ENCODE results near the gene FAM78A. TPM values are rescaled to one million over a fixed set of nuclear protein-coding genes. Genes with fewer than 3 reads are reported as not detected.

FAM78A gene
- total and polyA plus RNA-seq, 3 experiments from 2014 or later = 27.6 to 44.4 (median 43.6) TPM

DNA sequence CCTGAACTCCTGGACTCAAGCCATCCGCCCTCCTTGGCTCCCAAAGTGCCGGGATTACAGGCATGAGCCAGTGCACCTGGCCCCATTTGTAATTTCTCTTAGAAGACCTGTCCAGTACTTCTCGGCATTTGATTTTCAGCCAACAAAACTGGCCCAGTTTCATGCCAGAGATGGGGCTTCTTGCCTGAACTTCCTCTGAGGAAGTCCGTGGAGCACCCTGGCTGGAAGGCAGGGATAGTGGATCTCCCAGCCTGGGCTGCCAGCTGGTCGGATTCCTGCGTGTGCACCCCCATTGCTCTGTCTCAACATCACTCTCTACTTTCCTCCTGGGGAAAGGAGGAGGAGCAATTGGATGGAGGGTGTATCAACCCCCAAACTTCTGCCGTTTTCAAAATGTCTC is 39.0 kb downstream of the FAM78A start:
- no peak for DNase-seq
- ChIA-PET CTCF (interaction anchor here (0.8 to 1.7 kb wide), 6 partner anchors 12 to 99 kb away, joined by 3 to 4 read pairs (median 3); no protein-coding TSS in a partner anchor), POLR2A (interaction anchor here (0.7 to 2.3 kb wide), 7 partner anchors 15 to 41 kb away, joined by 4 to 23 read pairs (median 12); partner anchors contain the start of gene FAM78A)
- Mint-ChIP-seq H3K9me3 (no peaks in the 10 kb centered on the region), H3K27ac (peak overlapping the region in 7 of 8 donors; percentile 91 to 99 (median 97)), H3K27me3 (peaks cover 0 to 1% of the 10 kb centered on the region in 2 donors), H3K4me3 (peak overlapping the region in 5 of 7 donors; percentile 77 to 93 (median 82)), H3K4me1 (peaks cover 41 to 65% (median 52%) of the 10 kb centered on the region in 3 donors), H3K36me3 (peaks cover 0 to 14% (median 3%) of the 10 kb centered on the region in 3 donors)
- Histone ChIP-seq H3K36me3 (ENCODE audit: insufficient read depth, low read length) (peaks cover 7% of the 10 kb centered on the region), H3K27me3 (ENCODE audit: insufficient read depth, low read length, poor library complexity, severe bottlenecking) (no peaks in the 10 kb centered on the region), H3K9me3 (ENCODE audit: low read length) (no peaks in the 10 kb centered on the region), H3K4me3 (ENCODE audit: low read length) (no peak overlapping the region), H3K4me1 (ENCODE audit: insufficient read depth, low read length) (peaks cover 53% of the 10 kb centered on the region), H3K27ac (ENCODE audit: low read depth, low read length) (no peak overlapping the region)

DNA sequence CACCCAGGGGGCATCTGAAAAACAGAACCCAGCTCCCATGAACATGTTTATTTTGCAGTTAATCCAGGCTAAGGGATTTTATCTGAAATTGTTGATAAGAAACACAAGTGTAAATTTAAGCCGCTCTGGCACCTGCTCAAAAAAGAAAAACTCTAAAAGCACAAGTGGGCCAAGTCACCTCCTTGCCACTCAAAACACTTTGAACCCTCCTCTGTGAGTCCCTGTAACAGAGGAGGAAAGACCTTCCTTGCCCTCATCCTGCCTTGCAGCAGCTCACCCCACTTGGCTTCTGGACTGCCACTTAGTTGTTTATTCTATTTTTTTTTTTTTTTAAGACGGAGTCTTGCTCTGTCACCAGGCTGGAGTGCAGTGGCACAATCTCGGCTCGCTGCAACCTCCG is 39.5 kb downstream of the FAM78A start:
- Mint-ChIP-seq H3K9me3 (no peaks in the 10 kb centered on the region), H3K36me3 (peaks cover 0 to 18% (median 4%) of the 10 kb centered on the region in 3 donors), H3K4me3 (no peak overlapping the region), H3K27ac (peak overlapping the region in 6 of 8 donors; percentile 43 to 97 (median 62)), H3K4me1 (peaks cover 43 to 68% (median 57%) of the 10 kb centered on the region in 3 donors), H3K27me3 (peaks cover 0 to 1% of the 10 kb centered on the region in 2 donors)
- ChIA-PET CTCF (interaction anchor here (0.8 to 1.6 kb wide), 3 partner anchors 13 to 44 kb away, joined by 3 read pairs; no protein-coding TSS in a partner anchor), POLR2A (interaction anchor here (0.6 to 2.3 kb wide), 8 partner anchors 15 to 93 kb away, joined by 3 to 23 read pairs (median 6); no protein-coding TSS in a partner anchor)
- no peak for DNase-seq
- Histone ChIP-seq H3K36me3 (ENCODE audit: insufficient read depth, low read length) (peaks cover 7% of the 10 kb centered on the region), H3K4me1 (ENCODE audit: insufficient read depth, low read length) (peaks cover 53% of the 10 kb centered on the region), H3K27ac (ENCODE audit: low read depth, low read length) (no peak overlapping the region), H3K27me3 (ENCODE audit: insufficient read depth, low read length, poor library complexity, severe bottlenecking) (no peaks in the 10 kb centered on the region), H3K4me3 (ENCODE audit: low read length) (no peak overlapping the region), H3K9me3 (ENCODE audit: low read length) (no peaks in the 10 kb centered on the region)

DNA sequence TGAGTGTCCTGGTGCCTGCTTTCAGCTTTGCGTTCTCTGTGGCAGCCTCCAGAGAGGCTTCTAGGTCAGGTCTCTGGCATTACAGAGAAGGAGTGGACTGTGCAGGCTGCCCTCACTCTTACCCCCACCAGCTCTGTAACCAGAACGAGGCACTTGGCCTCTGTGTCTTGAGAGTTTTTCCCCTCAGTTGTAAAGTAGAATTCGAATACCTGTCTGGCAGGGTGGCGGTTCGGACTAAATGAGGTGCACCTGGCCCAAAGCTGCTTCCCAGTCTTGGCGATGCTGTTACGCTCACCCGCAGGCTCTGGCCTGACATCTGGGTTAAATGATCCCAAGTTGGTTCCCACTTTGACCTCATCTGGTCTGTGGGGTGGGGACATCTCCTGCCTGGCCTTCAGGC is 40.1 kb downstream of the FAM78A start:
- Mint-ChIP-seq H3K9me3 (no peaks in the 10 kb centered on the region), H3K36me3 (peaks cover 0 to 24% (median 4%) of the 10 kb centered on the region in 3 donors), H3K4me3 (no peak overlapping the region), H3K4me1 (peaks cover 45 to 68% (median 59%) of the 10 kb centered on the region in 3 donors), H3K27ac (peak overlapping the region in 5 of 8 donors; percentile 19 to 96 (median 63)), H3K27me3 (no peaks in the 10 kb centered on the region)
- Histone ChIP-seq H3K36me3 (ENCODE audit: insufficient read depth, low read length) (peaks cover 7% of the 10 kb centered on the region), H3K4me1 (ENCODE audit: insufficient read depth, low read length) (peaks cover 53% of the 10 kb centered on the region), H3K27ac (ENCODE audit: low read depth, low read length) (no peak overlapping the region), H3K9me3 (ENCODE audit: low read length) (no peaks in the 10 kb centered on the region), H3K4me3 (ENCODE audit: low read length) (no peak overlapping the region), H3K27me3 (ENCODE audit: insufficient read depth, low read length, poor library complexity, severe bottlenecking) (no peaks in the 10 kb centered on the region)
- POLR2A ChIA-PET = interaction anchor here (0.6 to 1.5 kb wide), 6 partner anchors 16 to 93 kb away, joined by 3 to 7 read pairs (median 4); no protein-coding TSS in a partner anchor
- no peak for DNase-seq
- CTCF ChIA-PET = interaction anchor here (1.2 to 1.6 kb wide), 2 partner anchors 38 to 44 kb away, joined by 3 to 4 read pairs; no protein-coding TSS in a partner anchor

DNA sequence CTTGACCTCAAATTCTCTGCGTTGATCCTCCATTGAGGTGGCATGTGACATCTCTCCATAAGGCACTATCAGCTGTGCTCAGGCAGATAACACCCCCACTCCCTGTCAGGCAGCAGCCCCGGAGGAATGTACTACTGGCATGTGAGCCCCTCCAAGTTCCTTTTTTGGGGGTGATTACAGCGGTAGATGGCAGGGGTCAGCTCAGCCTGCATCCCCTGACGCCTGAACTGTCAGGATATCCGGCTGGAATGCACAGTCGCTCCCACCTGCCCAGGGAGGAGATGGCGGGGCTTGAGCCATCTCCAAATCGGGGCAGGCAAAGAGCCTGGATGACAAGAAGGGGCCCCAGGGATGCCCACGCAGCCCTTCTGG is 40.8 kb downstream of the FAM78A start:
- no peaks in the 10 kb centered on the region for H3K27me3 Mint-ChIP-seq
- ChIA-PET POLR2A (interaction anchor here (0.9 to 1.5 kb wide), 5 partner anchors 17 to 54 kb away, joined by 3 to 7 read pairs (median 3); no protein-coding TSS in a partner anchor), CTCF (interaction anchor here (0.9 to 1.7 kb wide), 3 partner anchors 13 to 39 kb away, joined by 3 to 7 read pairs (median 4); no protein-coding TSS in a partner anchor)
- DNase-seq = no peak
- Histone ChIP-seq H3K4me1 (ENCODE audit: insufficient read depth, low read length) (peaks cover 53% of the 10 kb centered on the region), H3K9me3 (ENCODE audit: low read length) (no peaks in the 10 kb centered on the region), H3K4me3 (ENCODE audit: low read length) (no peak overlapping the region), H3K27ac (ENCODE audit: low read depth, low read length) (no peak overlapping the region), H3K36me3 (ENCODE audit: insufficient read depth, low read length) (peaks cover 7% of the 10 kb centered on the region), H3K27me3 (ENCODE audit: insufficient read depth, low read length, poor library complexity, severe bottlenecking) (no peaks in the 10 kb centered on the region)
- H3K4me3 Mint-ChIP-seq = peak overlapping the region in 1 of 7 donors; percentile 43
- H3K27ac Mint-ChIP-seq = peak overlapping the region; percentile 45 to 91 (median 64)
- H3K9me3 Mint-ChIP-seq = no peaks in the 10 kb centered on the region
- H3K4me1 Mint-ChIP-seq = peaks cover 45 to 68% (median 59%) of the 10 kb centered on the region in 3 donors
- H3K36me3 Mint-ChIP-seq = peaks cover 0 to 30% (median 6%) of the 10 kb centered on the region in 3 donors

DNA sequence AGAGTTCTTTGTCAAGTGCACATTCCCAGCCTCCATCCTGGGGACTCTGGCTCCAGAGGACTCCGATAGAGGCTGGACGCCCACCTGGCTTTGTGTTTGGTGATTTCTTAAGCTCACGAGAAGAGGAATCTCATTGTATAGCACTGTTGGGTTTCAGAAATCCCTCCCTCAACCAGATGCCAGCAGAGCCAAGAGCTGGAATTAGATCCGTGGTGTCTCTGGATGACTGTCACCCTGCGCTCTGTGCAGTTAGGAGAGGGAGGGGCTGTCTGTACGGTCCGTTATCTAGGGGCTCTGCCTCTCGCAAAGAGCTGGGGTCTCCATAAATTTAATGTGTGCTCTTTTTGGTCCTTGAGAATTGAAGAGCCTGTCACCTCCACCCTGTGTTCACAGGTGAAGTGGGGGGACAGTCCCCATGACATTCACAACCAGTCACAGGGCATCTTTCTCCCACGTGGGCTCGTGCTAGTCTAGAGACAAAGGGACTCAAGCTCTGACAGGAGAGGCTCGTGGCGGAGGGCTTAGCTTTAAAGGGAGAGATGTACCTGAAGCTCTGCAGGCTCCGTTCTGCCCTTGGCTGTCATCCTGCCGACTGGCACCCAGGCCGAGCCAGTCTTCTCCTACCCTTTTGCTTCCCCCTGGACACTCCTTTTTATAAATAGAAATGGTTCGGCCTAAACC is 41.4 kb downstream of the FAM78A start:
- CTCF ChIA-PET = interaction anchor here (0.9 to 1.7 kb wide), 3 partner anchors 13 to 40 kb away, joined by 3 to 7 read pairs (median 4); no protein-coding TSS in a partner anchor
- Histone ChIP-seq H3K27me3 (ENCODE audit: insufficient read depth, low read length, poor library complexity, severe bottlenecking) (no peaks in the 10 kb centered on the region), H3K4me1 (ENCODE audit: insufficient read depth, low read length) (peaks cover 53% of the 10 kb centered on the region), H3K27ac (ENCODE audit: low read depth, low read length) (peak overlapping the region; percentile 8), H3K9me3 (ENCODE audit: low read length) (no peaks in the 10 kb centered on the region), H3K36me3 (ENCODE audit: insufficient read depth, low read length) (peaks cover 7% of the 10 kb centered on the region), H3K4me3 (ENCODE audit: low read length) (no peak overlapping the region)
- H3K36me3 Mint-ChIP-seq = peaks cover 0 to 35% (median 8%) of the 10 kb centered on the region in 3 donors
- POLR2A ChIA-PET = interaction anchor here (0.7 to 1.5 kb wide), 2 partner anchors 17 to 36 kb away, joined by 3 to 7 read pairs; no protein-coding TSS in a partner anchor
- H3K9me3 Mint-ChIP-seq = no peaks in the 10 kb centered on the region
- DNase-seq = no peak
- no peaks in the 10 kb centered on the region for H3K27me3 Mint-ChIP-seq
- peaks cover 43 to 63% (median 55%) of the 10 kb centered on the region in 3 donors for H3K4me1 Mint-ChIP-seq
- H3K27ac Mint-ChIP-seq = peak overlapping the region in 7 of 8 donors; percentile 56 to 96 (median 90)
- H3K4me3 Mint-ChIP-seq = peak overlapping the region in 1 of 7 donors; percentile 44

DNA sequence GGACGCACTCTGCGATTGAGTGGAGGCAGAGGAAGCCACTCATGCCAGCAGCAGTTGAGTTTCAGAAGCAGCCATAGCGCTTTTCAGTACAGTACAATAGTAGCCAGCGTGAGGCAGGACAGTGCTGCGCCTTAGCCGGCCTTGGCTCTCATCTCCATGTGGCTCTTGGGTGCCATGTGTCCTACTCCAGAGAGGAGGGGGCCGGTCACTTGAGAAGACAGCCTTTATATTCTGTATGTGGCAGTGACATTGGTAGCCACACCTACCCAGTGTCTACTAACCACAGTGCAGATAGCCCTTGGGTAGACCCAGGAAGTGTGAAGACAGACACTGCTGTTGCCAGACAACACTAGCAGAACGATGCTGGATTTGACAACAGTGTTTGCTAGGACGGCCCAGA is 42.3 kb downstream of the FAM78A start:
- H3K4me3 ChIP-seq (ENCODE audit: low read length) = peak overlapping the region; percentile 16
- peaks cover 9% of the 10 kb centered on the region for H3K36me3 ChIP-seq (ENCODE audit: insufficient read depth, low read length)
- POLR2A ChIA-PET = interaction anchor here (1.0 to 1.8 kb wide), 2 partner anchors 18 to 22 kb away, joined by 3 to 11 read pairs; no protein-coding TSS in a partner anchor
- H3K27me3 Mint-ChIP-seq = no peaks in the 10 kb centered on the region
- CTCF ChIA-PET = interaction anchor here (1.7 kb wide), 1 partner anchor 22 kb away, joined by 7 read pairs; no protein-coding TSS in a partner anchor
- peak overlapping the region; percentile 90 to 98 (median 96) for H3K27ac Mint-ChIP-seq
- peak overlapping the region; percentile 43 for H3K27ac ChIP-seq (ENCODE audit: low read depth, low read length)
- DNase-seq = peak in 2 of 5 donors; percentile 28 to 59
- H3K4me3 Mint-ChIP-seq = peak overlapping the region; percentile 46 to 91 (median 81)
- H3K27me3 ChIP-seq (ENCODE audit: insufficient read depth, low read length, poor library complexity, severe bottlenecking) = no peaks in the 10 kb centered on the region
- H3K4me1 Mint-ChIP-seq = peaks cover 39 to 58% (median 50%) of the 10 kb centered on the region in 3 donors
- H3K36me3 Mint-ChIP-seq = peaks cover 0 to 43% (median 10%) of the 10 kb centered on the region in 3 donors
- H3K9me3 ChIP-seq (ENCODE audit: low read length) = no peaks in the 10 kb centered on the region
- no peaks in the 10 kb centered on the region for H3K9me3 Mint-ChIP-seq
- H3K4me1 ChIP-seq (ENCODE audit: insufficient read depth, low read length) = peaks cover 48% of the 10 kb centered on the region

DNA sequence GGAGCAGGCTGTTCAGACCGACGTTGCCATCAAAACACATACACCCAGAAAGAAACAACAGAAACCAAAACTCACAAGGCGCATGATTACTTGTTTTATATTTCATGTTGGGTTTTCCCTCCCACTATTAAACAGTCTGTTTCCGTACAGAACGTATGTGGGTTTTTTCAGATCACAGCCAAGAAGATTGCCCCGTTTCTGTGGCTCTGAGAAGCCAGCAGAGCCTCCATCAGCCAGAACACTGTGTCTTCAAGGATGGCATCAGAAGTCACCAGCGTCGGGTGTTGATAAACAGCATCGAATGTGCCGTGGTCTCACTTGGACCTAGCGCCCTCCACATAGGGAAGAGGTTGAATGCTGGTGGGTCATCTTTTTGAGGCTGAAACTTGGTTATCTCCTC is 42.8 kb downstream of the FAM78A start:
- ChIA-PET CTCF (interaction anchor here (1.7 kb wide), 1 partner anchor 22 kb away, joined by 7 read pairs; no protein-coding TSS in a partner anchor), POLR2A (interaction anchor here (1.0 to 1.8 kb wide), 2 partner anchors 19 to 23 kb away, joined by 3 to 11 read pairs; no protein-coding TSS in a partner anchor)
- peaks cover 43% of the 10 kb centered on the region for H3K4me1 ChIP-seq (ENCODE audit: insufficient read depth, low read length)
- H3K4me1 Mint-ChIP-seq = peaks cover 37 to 53% (median 47%) of the 10 kb centered on the region in 3 donors
- H3K4me3 ChIP-seq (ENCODE audit: low read length) = peak overlapping the region; percentile 16
- H3K9me3 ChIP-seq (ENCODE audit: low read length) = no peaks in the 10 kb centered on the region
- no peaks in the 10 kb centered on the region for H3K27me3 ChIP-seq (ENCODE audit: insufficient read depth, low read length, poor library complexity, severe bottlenecking)
- no peaks in the 10 kb centered on the region for H3K27me3 Mint-ChIP-seq
- H3K27ac Mint-ChIP-seq = peak overlapping the region; percentile 90 to 98 (median 96)
- peaks cover 13% of the 10 kb centered on the region for H3K36me3 ChIP-seq (ENCODE audit: insufficient read depth, low read length)
- peak overlapping the region; percentile 46 to 91 (median 81) for H3K4me3 Mint-ChIP-seq
- no peaks in the 10 kb centered on the region for H3K9me3 Mint-ChIP-seq
- H3K36me3 Mint-ChIP-seq = peaks cover 0 to 47% (median 10%) of the 10 kb centered on the region in 3 donors
- DNase-seq = peak in 2 of 5 donors; percentile 25 to 57
- H3K27ac ChIP-seq (ENCODE audit: low read depth, low read length) = peak overlapping the region; percentile 43

Data from CD8-positive, alpha-beta memory T cell (primary cell).